Thyroid gland (tissue), 4 donors: Measurements from ENCODE around the gene ARMC9.

Source experiments
- CTCF ChIP-seq, 6 experiments: fragments of 200-600 bp in 3 of 6; fragments of 450-650 bp in 3 of 6; sonication (generic) in 3 of 6; IDR thresholded peaks; one replicate each; pipeline ENCODE4 v1.5.1; 2016 to 2019; ENCODE audit warnings: antibody characterized with exemption in 6 of 6, mild to moderate bottlenecking in 2 of 6, inconsistent platforms in 1 of 6, moderate library complexity in 1 of 6
- POLR2A ChIP-seq, 2 donors: fragments of 450-650 bp; IDR thresholded peaks; one replicate each; pipeline ENCODE4 v1.6.1; 2017; ENCODE audit warnings: antibody characterized with exemption in 2 of 2, mild to moderate bottlenecking in 2 of 2, moderate library complexity in 1 of 2

- TF ChIP-seq CTCF (IDR thresholded peaks at IDR 0.05): no peak
- no peak for TF ChIP-seq POLR2A (IDR thresholded peaks at IDR 0.05)
Observed at GRCh38 chr2:231321021-231321420, 122.6 kb downstream of the ARMC9 start.
